GM18505 (cell line): ENCODE data around the gene WTIP.

Experiments
- ATAC-seq: cut with Tn5 transposase; IDR thresholded peaks from one replicate; pipeline ENCODE4 v1.9.1; 2021; ENCODE audit not compliant: unreplicated experiment
- POLR2A ChIP-seq: IDR thresholded peaks from 4 replicates; pipeline ENCODE4 v1.6.1; 2011; ENCODE audit warnings: borderline replicate concordance; ENCODE audit not compliant: insufficient read depth, insufficient read length; ENCODE audit errors: extremely low read depth

Gene WTIP

DNA sequence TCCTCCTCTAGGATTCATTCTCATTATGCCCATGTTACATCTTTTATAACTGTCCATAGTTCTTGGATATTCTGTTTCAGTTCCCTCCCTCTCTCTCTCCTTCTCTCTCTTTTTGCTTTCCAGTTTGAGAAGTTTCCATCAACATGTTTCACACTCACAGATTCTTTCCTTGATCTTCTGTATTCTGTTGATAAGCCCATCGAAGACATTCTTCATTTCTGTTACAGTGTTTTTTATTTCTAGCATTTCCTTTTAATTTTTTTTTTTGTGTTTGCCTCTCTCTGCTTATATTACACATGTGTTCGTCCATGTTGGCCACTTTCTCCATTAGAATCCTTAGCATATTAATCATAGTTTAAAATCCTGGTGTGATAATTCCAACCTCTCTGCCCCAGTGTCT, 68.3 kb downstream of the WTIP start:
- ATAC-seq: no peak
- TF ChIP-seq POLR2A: no peak

DNA sequence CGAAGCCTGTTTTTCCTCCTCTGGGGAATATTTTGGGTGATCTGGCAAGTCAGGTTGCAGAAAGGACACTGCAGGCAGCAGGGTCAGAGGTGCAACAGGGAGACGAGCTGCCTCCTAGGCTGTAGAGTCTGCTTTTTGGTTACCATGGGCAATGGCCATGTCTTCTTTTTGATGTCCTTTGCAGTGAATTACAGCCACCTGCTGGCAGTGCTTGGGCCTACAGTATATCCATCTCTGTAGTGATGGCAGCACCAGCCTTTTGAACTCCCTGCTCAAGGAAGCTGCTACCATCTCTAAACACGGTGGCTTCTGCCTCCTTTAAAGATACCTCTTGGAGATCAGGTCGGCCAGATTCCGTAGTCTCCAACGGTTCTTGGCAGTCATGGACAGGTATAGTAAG, 73.9 kb downstream of the WTIP start:
- no peak for TF ChIP-seq POLR2A
- no peak for ATAC-seq

DNA sequence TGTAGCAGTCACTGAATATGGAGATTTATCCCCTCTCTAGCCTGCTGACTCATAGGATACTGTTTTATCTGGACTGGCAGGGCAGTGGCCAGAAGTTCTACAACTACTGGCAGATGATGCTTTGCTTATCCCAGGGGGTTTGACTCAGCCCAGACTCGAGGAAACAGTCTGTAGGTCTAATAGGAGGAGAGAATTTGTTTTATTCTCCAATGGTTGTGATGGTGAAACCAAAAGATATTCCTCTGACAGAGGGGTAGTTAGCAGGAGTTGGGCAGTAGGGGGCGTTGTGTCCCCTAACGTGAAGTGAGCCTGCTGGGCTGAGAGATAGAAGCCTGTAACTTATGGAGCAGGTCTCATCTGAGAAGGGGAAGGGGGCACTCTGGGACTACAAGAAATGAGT, 74.9 kb downstream of the WTIP start:
- ATAC-seq: no peak
- TF ChIP-seq POLR2A: no peak

DNA sequence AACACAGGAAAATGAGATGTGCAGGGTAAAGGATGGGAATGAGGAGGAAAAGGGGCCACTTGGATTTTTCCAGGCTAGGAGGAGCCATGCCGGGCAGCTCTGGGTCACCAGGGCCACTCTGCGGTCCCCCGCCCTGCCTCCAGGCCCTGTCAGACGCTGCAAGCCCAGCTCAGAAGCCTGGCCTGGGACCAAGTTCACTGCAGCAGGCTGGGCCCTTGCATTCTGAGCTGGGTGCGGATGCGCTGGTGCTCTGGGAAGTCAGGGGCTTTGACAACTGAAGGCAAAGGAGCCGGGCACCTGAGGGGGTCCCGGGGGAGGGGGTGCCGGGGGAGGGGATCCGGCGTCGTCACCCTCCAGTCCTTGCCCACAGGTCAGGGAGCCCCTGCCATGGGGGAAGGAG, 77.5 kb downstream of the WTIP start:
- ATAC-seq: no peak
- TF ChIP-seq POLR2A: no peak

DNA sequence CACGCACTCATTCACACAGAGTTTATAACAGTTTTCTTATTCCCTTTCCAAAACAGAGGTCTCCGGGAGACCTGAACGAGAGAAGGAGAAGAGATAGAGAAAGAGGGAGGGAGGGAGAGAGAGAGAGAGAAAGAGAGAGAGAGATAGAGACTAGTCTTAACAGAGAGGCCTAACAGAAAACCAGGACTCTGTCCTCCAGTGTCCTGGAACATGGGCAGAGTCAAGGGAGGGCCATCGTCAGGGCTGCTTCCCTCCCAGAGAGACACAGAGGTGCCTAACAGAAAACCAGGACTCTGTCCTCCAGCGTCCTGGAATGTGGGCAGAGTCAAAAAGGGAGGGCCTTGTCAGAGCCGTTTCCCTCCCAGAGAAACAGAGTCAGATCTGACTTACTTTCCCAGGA, 78.7 kb downstream of the WTIP start:
- ATAC-seq: no peak
- no peak for TF ChIP-seq POLR2A
